ENCODE results near the gene CPNE8. TPM values are rescaled to one million over a fixed set of nuclear protein-coding genes. Genes with fewer than 3 reads are reported as not detected.

Gene CPNE8
- total and polyA plus RNA-seq, 10 of the 15 experiments (the other 5 are each of a cell fraction or from before 2014, with no cell fraction given), result 11.3 to 38.4 (median 18.9) TPM

DNA sequence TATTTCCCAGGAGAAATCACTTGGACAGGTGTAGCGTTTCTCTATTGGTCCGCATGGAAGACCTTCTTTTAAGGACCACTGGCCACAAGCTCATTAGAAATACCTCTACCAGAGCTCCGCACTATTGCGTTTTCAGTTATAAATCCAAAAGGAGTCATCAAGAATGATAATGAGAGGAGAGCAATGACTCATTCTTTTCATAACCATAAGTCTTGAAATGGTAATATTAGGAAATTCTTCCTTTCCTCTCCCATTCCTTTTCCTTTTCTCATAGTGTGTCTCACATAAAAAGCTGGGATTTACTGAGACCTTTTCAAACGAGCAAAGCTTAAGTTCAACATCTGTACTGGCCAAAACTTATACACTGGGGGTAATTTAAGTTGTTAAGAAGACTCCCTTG lies 215.7 kb downstream of the CPNE8 start:
- in situ Hi-C loops (cut with MboI), result loop anchor here (25.0 kb wide), 3 partner anchors 98 to 748 kb away; partner anchors contain the start of genes CPNE8 and KIF21A
- Histone ChIP-seq H4K20me1 (ENCODE audit: control insufficient read depth, insufficient read depth) (no peaks in the 10 kb centered on the region), H3K27ac (ENCODE audit: control insufficient read depth, insufficient read depth) (no peak overlapping the region), H3K79me2 (ENCODE audit: control insufficient read depth, insufficient read depth, low read length) (no peaks in the 10 kb centered on the region), H3K9me3 (replicated peaks; ENCODE audit: control insufficient read depth, insufficient read depth, low read length) (no peaks in the 10 kb centered on the region), H3K4me1 (ENCODE audit: control insufficient read depth, insufficient read depth, low read length) (no peaks in the 10 kb centered on the region), H2AFZ (ENCODE audit: control insufficient read depth, low read depth, low read length) (no peak overlapping the region), H3K9ac (ENCODE audit: control insufficient read depth, insufficient read depth, low read length) (no peak overlapping the region), H3K36me3 (ENCODE audit: control insufficient read depth in 2 of 2, insufficient read depth in 2 of 2, low read length in 1 of 2) (peaks cover 0 to 15% of the 10 kb centered on the region in 2 experiments; a peak in 1 of 4 replicates), H3K27me3 (replicated peaks in 1 of 2; ENCODE audit: control insufficient read depth in 2 of 2, insufficient read depth in 2 of 2, low read length in 1 of 2) (no peaks in the 10 kb centered on the region), H3K4me3 (no peak overlapping the region), H3K4me2 (ENCODE audit: control insufficient read depth, insufficient read depth) (no peak overlapping the region)
- ATAC-seq, result no peak
- no peak for TF ChIP-seq LARP7 (IDR thresholded peaks at IDR 0.05)
- TF ChIP-seq SMAD1 (IDR thresholded peaks at IDR 0.05; ENCODE audit: low read depth, partially characterized antibody), result no peak
- TF ChIP-seq, protein P1, sequence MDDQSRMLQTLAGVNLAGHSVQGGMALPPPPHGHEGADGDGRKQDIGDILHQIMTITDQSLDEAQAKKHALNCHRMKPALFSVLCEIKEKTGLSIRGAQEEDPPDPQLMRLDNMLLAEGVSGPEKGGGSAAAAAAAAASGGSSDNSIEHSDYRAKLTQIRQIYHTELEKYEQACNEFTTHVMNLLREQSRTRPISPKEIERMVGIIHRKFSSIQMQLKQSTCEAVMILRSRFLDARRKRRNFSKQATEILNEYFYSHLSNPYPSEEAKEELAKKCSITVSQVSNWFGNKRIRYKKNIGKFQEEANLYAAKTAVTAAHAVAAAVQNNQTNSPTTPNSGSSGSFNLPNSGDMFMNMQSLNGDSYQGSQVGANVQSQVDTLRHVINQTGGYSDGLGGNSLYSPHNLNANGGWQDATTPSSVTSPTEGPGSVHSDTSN (IDR thresholded peaks at IDR 0.05; ENCODE audit: insufficient replicate concordance, low read depth, low read length), result no peak
- TF ChIP-seq FOXM1 (IDR thresholded peaks at IDR 0.05; ENCODE audit: low read depth, low read length), result no peak
- TF ChIP-seq, protein P2, sequence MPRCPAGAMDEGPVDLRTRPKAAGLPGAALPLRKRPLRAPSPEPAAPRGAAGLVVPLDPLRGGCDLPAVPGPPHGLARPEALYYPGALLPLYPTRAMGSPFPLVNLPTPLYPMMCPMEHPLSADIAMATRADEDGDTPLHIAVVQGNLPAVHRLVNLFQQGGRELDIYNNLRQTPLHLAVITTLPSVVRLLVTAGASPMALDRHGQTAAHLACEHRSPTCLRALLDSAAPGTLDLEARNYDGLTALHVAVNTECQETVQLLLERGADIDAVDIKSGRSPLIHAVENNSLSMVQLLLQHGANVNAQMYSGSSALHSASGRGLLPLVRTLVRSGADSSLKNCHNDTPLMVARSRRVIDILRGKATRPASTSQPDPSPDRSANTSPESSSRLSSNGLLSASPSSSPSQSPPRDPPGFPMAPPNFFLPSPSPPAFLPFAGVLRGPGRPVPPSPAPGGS (IDR thresholded peaks at IDR 0.05; ENCODE audit: borderline replicate concordance, insufficient read depth, low read depth, low read length, poor library complexity, severe bottlenecking), result no peak
- TF ChIP-seq ZSCAN29 (IDR thresholded peaks at IDR 0.05), result no peak
- no peak for TF ChIP-seq BCL11A (IDR thresholded peaks at IDR 0.05; ENCODE audit: low read depth, low read length)
- SMC1A ChIA-PET (ENCODE audit: uncharacterized antibody, unreplicated experiment), result interaction anchor here (1.0 to 1.5 kb wide), 3 partner anchors 24 to 217 kb away, joined by 3 to 4 read pairs (median 3); no protein-coding TSS in a partner anchor
- FAIRE-seq, result no peak
- BruUV-seq (replicated peaks), result no TSS peak
- WGBS (ENCODE audit: insufficient coverage, insufficient replicate concordance, low lambda C conversion rate, missing lambda C conversion rate), result 76% methylated on average over 5 of the region's 5 CpGs
- intact Hi-C loops (cut with micrococcal nuclease; ENCODE audit: unreplicated experiment), result no loop called here
- CTCF ChIA-PET, result interaction anchor here (0.6 to 1.5 kb wide), 2 partner anchors 362 to 410 kb away, joined by 3 to 4 read pairs; no protein-coding TSS in a partner anchor
- RAD21 ChIA-PET (ENCODE audit: unreplicated experiment), result no interaction called here
- DNase-seq (ENCODE audit: low read depth, low spot score), result no peak
- POLR2A ChIA-PET, result interaction anchor here (0.6 kb wide), 1 partner anchor 85 kb away, joined by 3 read pairs; no protein-coding TSS in a partner anchor
